DMS 273 (cell line): ENCODE results near the gene THBS3.
A peak's percentile ranks its signal among the peaks of the same experiment; 100 is the strongest.
"Not testable (repeated sequence)": the region's sequence is repeated elsewhere in the genome, so short reads cannot be mapped to it uniquely, and the experiment has no call there.

ENCODE experiments used
- DNase-seq: peaks from one replicate; lab custom pipeline; 2025; ENCODE audit not compliant: unreplicated experiment; lab: John Stamatoyannopoulos, UW

The THBS3 gene

DNA sequence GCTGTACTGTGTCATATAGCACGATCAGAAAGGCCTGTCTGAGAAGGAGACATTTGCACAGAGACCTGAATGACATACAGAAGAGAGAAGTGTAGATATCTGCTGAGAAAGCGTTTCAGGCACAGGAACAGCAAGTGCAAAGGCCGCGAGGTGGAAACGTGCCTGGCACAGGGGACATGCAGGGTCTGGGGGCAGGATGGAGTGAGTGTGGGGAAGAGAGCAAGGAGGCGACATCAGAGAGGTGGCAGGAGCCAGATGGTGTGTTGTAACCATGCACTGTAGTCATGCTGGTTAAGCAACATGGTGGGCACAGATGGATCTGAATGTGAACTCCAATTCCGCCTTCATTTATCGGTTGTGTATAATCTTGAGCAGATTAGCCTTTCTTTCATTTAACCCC is 47.6 kb downstream of the THBS3 start:
- DNase-seq: peak; percentile 39

- DNase-seq: no peak
Measured at GRCh38 chr1:155158991-155159390, 48.7 kb downstream of the THBS3 start.

GRCh38 chr1:155155996-155156643 is 51.6 kb downstream of the THBS3 start:
- not testable (repeated sequence) for DNase-seq
